OCI-LY1 (cell line): ENCODE measurements around the gene PCDHGA1.
"Not testable (repeated sequence)": the region's sequence is repeated elsewhere in the genome, so short reads cannot be mapped to it uniquely, and the experiment has no call there.

ENCODE experiments used
- H2AFZ ChIP-seq: fragments of 200-600 bp; sonication (generic), shearing (Covaris generic); 2 replicates; pipeline ENCODE4 v1.6.0; 2014; ENCODE audit warnings: antibody characterized with exemption, mild to moderate bottlenecking, low read length
- H3F3A ChIP-seq: fragments of 200-600 bp; sonication (generic), shearing (Covaris generic); 2 replicates; pipeline ENCODE4 v1.6.0; 2014; ENCODE audit warnings: mild to moderate bottlenecking, antibody characterized with exemption, low read length, moderate library complexity; ENCODE audit not compliant: insufficient read depth
- H3K27ac ChIP-seq: fragments of 200-600 bp; sonication (generic); 2 replicates; pipeline ENCODE4 v1.5.1; 2014; ENCODE audit warnings: low read length, mixed run types, mild to moderate bottlenecking, low read depth; ENCODE audit not compliant: poor library complexity, severe bottlenecking
- H3K27me3 ChIP-seq: fragments of 200-600 bp; sonication (generic); 2 replicates; pipeline ENCODE4 v1.6.0; 2014; ENCODE audit warnings: antibody characterized with exemption, mild to moderate bottlenecking, low read length, moderate library complexity; ENCODE audit not compliant: insufficient read depth
- H3K36me3 ChIP-seq: fragments of 200-600 bp; sonication (generic); 2 replicates; pipeline ENCODE4 v1.6.1; 2014; ENCODE audit warnings: mild to moderate bottlenecking, antibody characterized with exemption, low read length, moderate library complexity, mixed read lengths; ENCODE audit not compliant: insufficient read depth
- H3K4me1 ChIP-seq: fragments of 200-600 bp; sonication (generic); 2 replicates; pipeline ENCODE4 v1.5.1; 2014; ENCODE audit warnings: mild to moderate bottlenecking, low read length, moderate library complexity; ENCODE audit not compliant: insufficient read depth, severe bottlenecking
- H3K4me2 ChIP-seq: fragments of 200-600 bp; sonication (generic), shearing (Covaris generic); 2 replicates; pipeline ENCODE4 v1.6.1; 2014; ENCODE audit warnings: low read length
- H3K4me3 ChIP-seq: fragments of 200-600 bp; sonication (generic); 2 replicates; pipeline ENCODE4 v1.5.1; 2014; ENCODE audit warnings: low read length, low read depth, mild to moderate bottlenecking, mixed read lengths; ENCODE audit not compliant: poor library complexity, severe bottlenecking
- H3K79me2 ChIP-seq: fragments of 200-600 bp; shearing (Covaris generic); 2 replicates; pipeline ENCODE4 v1.6.1; 2016; ENCODE audit warnings: mixed run types, low read length, mixed read lengths; ENCODE audit not compliant: insufficient read depth
- H3K9ac ChIP-seq: fragments of 200-600 bp; sonication (generic), shearing (Covaris generic); 2 replicates; pipeline ENCODE4 v1.6.1; 2014; ENCODE audit warnings: mild to moderate bottlenecking, low read length, mixed read lengths
- H3K9me2 ChIP-seq: fragments of 200-600 bp; sonication (generic), shearing (Covaris generic); 2 replicates; pipeline ENCODE4 v1.6.1; 2014; ENCODE audit warnings: low read depth, mild to moderate bottlenecking, low read length, mixed read lengths
- H3K9me3 ChIP-seq: fragments of 200-600 bp; shearing (Covaris generic); 2 replicates; pipeline ENCODE4 v1.6.1; 2014; ENCODE audit warnings: low read length, mixed read lengths
- H4K20me1 ChIP-seq: fragments of 200-600 bp; sonication (generic), shearing (Covaris generic); 2 replicates; pipeline ENCODE4 v1.6.0; 2016; ENCODE audit warnings: mild to moderate bottlenecking, low read length; ENCODE audit not compliant: insufficient read depth
- CTCF ChIP-seq: fragments of 200-600 bp; sonication (generic), shearing (Covaris generic); IDR thresholded peaks from 2 replicates; pipeline ENCODE4 v1.5.1; 2017; ENCODE audit warnings: mild to moderate bottlenecking, antibody characterized with exemption, low read length, moderate library complexity, mixed read lengths
- EZH2 ChIP-seq: fragments of 200-600 bp; sonication (generic), shearing (Covaris generic); IDR thresholded peaks from 2 replicates; pipeline ENCODE4 v1.8.0; 2017; ENCODE audit warnings: borderline replicate concordance, mixed run types, mild to moderate bottlenecking, antibody characterized with exemption, low read length, moderate library complexity, mixed read lengths

The PCDHGA1 gene

GRCh38 chr5:141413540-141414069, 83.3 kb downstream of the PCDHGA1 start:
- H3K27ac ChIP-seq = no peak overlapping the region
- no peaks in the 10 kb centered on the region for H3K27me3 ChIP-seq
- no peaks in the 10 kb centered on the region for H3K36me3 ChIP-seq
- peak overlapping the region; percentile 96 for H3K4me2 ChIP-seq
- peaks cover 9% of the 10 kb centered on the region; the same call in 1 of the 2 replicates for H3K9me3 ChIP-seq
- H2AFZ ChIP-seq = peak overlapping the region; percentile 92; the same call in 1 of the 2 replicates
- TF ChIP-seq EZH2 (no peak), CTCF (no peak)
- no peaks in the 10 kb centered on the region for H3K9me2 ChIP-seq
- H3F3A ChIP-seq = no peaks in the 10 kb centered on the region
- H3K9ac ChIP-seq = peak overlapping the region; percentile 79
- H4K20me1 ChIP-seq = no peaks in the 10 kb centered on the region
- H3K4me3 ChIP-seq = peak overlapping the region; percentile 78
- H3K79me2 ChIP-seq = no peaks in the 10 kb centered on the region
- peaks cover 6% of the 10 kb centered on the region for H3K4me1 ChIP-seq

- not testable (repeated sequence) for H3K36me3 ChIP-seq, H3K79me2 ChIP-seq, H3K27ac ChIP-seq, H4K20me1 ChIP-seq, H3K27me3 ChIP-seq, H3K9me2 ChIP-seq, H3F3A ChIP-seq, H3K9ac ChIP-seq, H2AFZ ChIP-seq, H3K4me3 ChIP-seq, H3K4me2 ChIP-seq, H3K4me1 ChIP-seq
- H3K9me3 ChIP-seq = peaks cover 13% of the 10 kb centered on the region
These were observed 84.4 kb downstream of the PCDHGA1 start for GRCh38 chr5:141414548-141415274.

GRCh38 chr5:141415275-141415618, 84.9 kb downstream of the PCDHGA1 start:
- H3K9me2 ChIP-seq, H2AFZ ChIP-seq, H3K27ac ChIP-seq, H3F3A ChIP-seq, H3K4me2 ChIP-seq, H4K20me1 ChIP-seq, H3K79me2 ChIP-seq, H3K36me3 ChIP-seq, H3K27me3 ChIP-seq, H3K9ac ChIP-seq, H3K4me1 ChIP-seq, H3K4me3 ChIP-seq: not testable (repeated sequence)
- H3K9me3 ChIP-seq = peaks cover 13% of the 10 kb centered on the region

GRCh38 chr5:141417494-141418172, 87.3 kb downstream of the PCDHGA1 start, which contains the start of gene PCDHGB7:
Gene PCDHGB7 (plus strand): TSS chr5:141417677. CDS start chr5:141417860, 183 bp downstream.
- not testable (repeated sequence) for H3K4me2 ChIP-seq, H3K4me1 ChIP-seq, H3F3A ChIP-seq, H2AFZ ChIP-seq, H3K36me3 ChIP-seq, H3K27ac ChIP-seq, H4K20me1 ChIP-seq, H3K9me2 ChIP-seq, H3K9ac ChIP-seq, H3K27me3 ChIP-seq, H3K79me2 ChIP-seq, H3K4me3 ChIP-seq
- H3K9me3 ChIP-seq = peaks cover 26% of the 10 kb centered on the region
